ENCODE data around the gene HJURP.
"Not testable (repeated sequence)": the region's sequence is repeated elsewhere in the genome, so short reads cannot be mapped to it uniquely, and the experiment has no call there.

HJURP gene, protein sequence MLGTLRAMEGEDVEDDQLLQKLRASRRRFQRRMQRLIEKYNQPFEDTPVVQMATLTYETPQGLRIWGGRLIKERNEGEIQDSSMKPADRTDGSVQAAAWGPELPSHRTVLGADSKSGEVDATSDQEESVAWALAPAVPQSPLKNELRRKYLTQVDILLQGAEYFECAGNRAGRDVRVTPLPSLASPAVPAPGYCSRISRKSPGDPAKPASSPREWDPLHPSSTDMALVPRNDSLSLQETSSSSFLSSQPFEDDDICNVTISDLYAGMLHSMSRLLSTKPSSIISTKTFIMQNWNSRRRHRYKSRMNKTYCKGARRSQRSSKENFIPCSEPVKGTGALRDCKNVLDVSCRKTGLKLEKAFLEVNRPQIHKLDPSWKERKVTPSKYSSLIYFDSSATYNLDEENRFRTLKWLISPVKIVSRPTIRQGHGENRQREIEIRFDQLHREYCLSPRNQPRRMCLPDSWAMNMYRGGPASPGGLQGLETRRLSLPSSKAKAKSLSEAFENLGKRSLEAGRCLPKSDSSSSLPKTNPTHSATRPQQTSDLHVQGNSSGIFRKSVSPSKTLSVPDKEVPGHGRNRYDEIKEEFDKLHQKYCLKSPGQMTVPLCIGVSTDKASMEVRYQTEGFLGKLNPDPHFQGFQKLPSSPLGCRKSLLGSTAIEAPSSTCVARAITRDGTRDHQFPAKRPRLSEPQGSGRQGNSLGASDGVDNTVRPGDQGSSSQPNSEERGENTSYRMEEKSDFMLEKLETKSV
- long read RNA-seq, donor 1, partial matches to known transcripts = 11 of 14 reads
- long read RNA-seq, donor 1, other reads (novel, unspliced or antisense) = 0 of 14 reads
- long read RNA-seq, donor 2, partial matches to known transcripts = 0 of 1 reads
- long read RNA-seq, donor 2, other reads (novel, unspliced or antisense) = 0 of 1 reads
- long read RNA-seq, donor 3, partial matches to known transcripts = 0 of 1 reads
- long read RNA-seq, donor 3, other reads (novel, unspliced or antisense) = 0 of 1 reads
- long read RNA-seq, donor 4, partial matches to known transcripts = 7 of 9 reads
- long read RNA-seq, donor 4, other reads (novel, unspliced or antisense) = 0 of 9 reads
- long read RNA-seq, donor 5, partial matches to known transcripts = 5 of 7 reads
- long read RNA-seq, donor 5, other reads (novel, unspliced or antisense) = 0 of 7 reads
- long read RNA-seq, donor 6, partial matches to known transcripts = 0 of 3 reads
- long read RNA-seq, donor 6, other reads (novel, unspliced or antisense) = 0 of 3 reads
- long read RNA-seq, donor 7, partial matches to known transcripts = 7 of 13 reads
- long read RNA-seq, donor 7, other reads (novel, unspliced or antisense) = 0 of 13 reads
- long read RNA-seq, donor 8, partial matches to known transcripts = 6 of 12 reads
- long read RNA-seq, donor 8, other reads (novel, unspliced or antisense) = 0 of 12 reads

DNA sequence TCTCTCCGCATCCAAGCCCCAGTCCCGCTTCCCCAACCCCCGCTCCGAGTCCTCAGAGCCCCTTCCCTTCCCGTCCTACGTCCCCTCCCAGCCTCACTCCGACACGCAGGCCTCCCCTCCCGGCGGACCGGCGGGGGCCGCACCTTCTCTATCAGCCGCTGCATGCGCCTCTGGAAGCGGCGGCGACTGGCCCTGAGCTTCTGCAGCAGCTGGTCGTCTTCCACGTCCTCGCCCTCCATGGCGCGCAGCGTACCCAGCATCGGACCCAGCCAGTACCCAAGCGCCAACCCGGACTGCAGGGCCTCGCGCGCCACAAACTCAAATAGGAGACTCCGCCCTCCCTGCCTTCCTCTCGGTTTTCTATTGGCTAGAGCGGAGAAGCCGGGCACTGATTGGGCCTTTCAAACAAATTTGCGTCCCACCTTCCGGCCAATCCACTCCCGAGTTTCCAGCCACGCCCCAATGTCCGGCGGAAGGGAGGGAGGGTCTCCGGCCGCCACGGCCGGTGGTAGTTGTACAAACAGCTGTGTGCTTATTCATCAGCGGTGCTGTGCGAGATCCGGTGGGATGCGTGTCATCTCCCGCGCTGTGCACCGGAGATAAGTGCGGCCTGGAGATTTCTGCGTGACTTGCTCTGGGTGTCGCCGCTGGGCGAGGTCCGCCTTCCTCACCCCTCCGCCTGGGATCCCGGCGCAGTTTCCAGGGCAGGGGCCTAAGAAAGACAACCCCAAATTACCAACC is at the start of gene HJURP:
HJURP (minus strand) TSS at position 295 of the 741 bp plus-strand sequence; CDS start at position 260, 35 bp downstream.
- DNase-seq = peak; percentile 89

DNA sequence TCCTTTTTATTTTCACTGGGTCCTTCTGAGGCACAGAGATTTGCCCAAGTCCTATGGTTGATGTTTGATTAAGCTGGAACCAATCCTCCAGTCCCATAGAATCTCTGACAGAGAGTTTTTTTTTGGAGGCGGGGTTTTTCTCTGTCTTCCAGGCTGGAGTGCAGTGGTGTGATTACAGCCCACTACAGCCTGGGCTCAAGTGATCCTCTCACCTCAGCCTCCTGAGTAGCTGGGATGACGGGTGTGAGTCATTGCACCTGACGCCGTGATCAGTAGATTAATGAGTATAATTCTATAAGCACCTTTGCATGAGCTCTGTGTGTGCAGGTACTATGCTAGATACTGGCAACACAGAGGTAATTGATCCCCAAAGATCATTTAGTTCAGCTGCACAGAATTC is 47.5 kb upstream of the HJURP start:
- DNase-seq = no peak

DNA sequence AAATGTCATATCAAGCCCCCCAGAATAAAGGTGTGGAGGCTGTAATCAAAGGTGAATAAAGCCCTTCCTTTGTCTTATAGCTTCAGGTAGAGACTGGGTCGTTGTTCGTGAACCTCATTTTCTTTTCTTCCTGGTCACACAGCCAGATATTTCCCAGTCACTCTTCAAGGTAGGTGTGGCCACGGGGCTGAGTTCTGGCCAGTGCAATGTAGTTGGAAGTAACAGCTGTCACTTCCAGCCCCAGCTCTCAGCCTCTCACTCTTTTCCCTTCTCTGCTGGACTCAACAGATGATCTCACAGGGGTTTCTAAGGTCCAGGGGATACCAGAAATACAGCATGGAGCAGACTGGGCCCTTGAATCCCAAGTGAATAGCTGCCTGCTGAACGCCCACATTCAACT is 47.0 kb upstream of the HJURP start:
- DNase-seq = no peak

DNA sequence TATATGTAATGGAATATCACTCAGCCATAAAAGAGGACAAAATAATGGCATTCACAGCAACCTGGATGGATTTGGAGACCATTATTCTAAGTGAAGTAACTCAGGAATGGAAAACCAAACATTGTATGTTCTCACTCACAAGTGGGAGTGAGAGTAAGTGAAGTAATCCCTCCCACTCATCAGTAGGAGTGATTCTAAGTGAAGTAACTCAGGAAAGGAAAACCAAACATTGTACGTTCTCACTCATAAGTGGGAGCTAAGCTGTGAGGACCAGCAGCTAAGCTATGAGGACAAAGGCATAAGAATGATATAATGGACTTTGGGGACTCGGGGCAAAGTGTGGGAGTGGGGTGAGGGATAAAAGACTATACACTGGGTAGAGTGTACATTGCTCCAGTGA is 41.9 kb upstream of the HJURP start:
- not testable (repeated sequence) for DNase-seq

DNA sequence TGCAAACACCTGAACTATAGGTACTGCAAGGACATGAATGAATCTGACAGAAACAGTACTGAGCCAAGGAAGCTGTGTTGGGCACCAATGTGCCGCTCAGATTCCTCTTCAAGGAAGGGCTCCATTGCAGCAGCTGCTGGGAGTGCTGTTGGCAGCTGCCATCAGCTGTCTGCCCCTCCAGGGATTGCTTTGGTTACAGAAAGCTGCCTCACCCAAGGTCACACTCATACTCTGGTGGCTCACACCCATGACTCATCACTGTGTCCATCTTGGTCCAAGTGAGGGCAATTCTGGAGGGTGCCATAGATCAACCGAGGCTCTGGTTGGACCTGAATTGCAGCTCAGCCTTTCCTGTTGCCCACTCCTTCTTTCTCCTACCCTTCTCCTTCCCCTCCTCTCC is 38.5 kb upstream of the HJURP start:
- DNase-seq = no peak

DNA sequence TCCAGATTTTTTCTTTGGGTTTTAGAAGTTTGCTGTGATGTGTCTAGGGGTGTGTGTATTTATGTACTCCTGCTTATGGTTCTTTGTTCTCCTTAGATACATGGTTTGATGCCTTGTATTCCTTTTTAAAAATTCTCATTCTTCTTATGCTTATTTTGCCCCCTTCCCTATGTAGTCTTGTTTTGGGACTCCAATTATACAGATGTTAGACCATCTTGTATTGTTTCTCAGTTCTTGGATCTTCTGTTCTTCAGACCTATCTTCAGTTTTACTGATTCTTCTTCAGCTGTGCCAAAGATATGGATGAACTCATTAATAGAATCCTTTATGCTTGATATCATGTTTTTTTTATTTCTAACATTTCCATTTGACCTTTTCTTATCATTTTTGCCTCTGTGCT is 28.0 kb upstream of the HJURP start:
- DNase-seq = no peak

DNA sequence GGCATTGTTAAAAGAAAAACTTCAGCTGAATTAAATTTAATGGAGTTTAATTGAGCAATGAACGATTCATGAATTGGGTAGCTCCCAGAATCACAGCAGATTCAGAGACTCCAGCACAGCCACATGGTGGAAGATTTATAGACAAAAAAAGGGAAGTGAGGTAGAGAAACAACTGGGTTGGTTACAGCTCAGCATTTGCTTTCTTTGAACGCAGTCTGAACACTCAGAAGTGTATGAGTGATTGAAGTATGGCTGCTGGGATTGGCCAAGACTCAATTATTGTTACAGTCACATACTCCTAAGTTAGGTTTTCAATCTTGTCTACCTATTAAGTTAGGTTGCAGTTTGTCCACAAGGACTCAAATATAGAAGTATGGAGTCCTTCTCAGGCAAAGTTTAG is 17.8 kb upstream of the HJURP start:
- DNase-seq = not testable (repeated sequence)

DNA sequence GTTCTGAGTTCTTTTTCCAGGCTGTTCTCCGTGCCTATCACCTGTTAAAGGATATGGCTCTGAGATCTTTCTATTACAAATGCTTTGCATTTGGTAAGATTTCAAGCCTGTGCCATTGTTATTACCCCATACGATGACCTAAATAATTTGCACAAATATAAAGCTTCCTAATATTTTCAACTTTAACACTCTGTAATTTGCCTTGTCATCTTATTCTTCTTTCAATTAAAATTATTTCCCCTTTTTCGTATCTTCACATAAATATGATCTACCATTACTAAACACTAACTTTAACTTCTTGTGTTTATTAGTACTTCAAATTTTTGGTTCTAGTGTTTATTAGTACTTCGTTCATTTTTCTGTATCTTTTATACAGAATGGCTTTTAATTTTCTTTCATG is 17.1 kb upstream of the HJURP start:
- DNase-seq = no peak

DNA sequence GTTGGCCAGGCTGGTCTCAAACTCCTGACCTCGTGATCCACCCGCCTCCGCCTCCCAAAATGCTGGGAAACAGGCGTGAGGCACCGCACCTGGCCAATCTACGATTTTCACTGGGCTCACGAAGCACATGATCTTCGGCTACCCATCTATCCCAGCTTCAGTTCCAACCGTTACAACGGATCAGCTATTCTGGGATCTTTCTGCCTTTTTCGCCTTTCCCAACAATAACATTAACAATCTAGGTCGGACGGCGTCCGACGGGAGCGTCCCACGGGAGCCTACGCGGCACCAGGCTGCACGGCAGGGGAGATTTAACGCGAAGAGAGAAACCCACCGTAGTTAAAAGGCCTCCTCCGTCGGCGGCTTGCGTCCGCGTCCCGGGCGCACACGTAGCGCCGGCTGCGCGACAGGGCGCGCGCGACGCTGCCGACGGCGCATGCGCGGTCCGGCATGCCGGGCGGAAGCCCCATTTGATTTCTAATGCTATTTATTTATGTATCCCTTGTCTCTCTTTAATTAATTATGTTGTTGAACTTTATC is 13.7 kb upstream of the HJURP start, which contains the start of gene MSL3B:
MSL3B (minus strand) TSS at position 394 of the 540 bp plus-strand sequence.
- DNase-seq = peak; percentile 73

DNA sequence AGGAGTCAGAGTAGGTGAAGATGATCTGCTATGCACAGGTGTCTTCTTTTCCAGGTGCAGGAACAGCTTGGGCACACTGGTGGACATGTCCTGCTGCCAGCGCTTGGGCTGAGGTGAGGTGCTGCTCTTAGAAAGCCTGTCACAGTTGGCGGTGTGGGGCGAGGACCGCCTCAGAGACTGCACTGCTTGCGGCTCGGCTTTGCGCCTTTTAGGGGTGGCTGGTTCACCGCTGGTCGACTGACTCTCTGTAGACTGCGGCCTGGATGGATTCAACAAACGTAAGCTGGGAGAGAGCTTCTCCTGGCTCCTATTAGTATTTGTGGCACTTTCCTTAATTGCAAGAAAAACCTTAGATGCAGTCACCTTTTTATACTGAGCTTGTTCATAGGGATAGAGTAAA is 12.1 kb upstream of the HJURP start:
- no peak for DNase-seq

DNA sequence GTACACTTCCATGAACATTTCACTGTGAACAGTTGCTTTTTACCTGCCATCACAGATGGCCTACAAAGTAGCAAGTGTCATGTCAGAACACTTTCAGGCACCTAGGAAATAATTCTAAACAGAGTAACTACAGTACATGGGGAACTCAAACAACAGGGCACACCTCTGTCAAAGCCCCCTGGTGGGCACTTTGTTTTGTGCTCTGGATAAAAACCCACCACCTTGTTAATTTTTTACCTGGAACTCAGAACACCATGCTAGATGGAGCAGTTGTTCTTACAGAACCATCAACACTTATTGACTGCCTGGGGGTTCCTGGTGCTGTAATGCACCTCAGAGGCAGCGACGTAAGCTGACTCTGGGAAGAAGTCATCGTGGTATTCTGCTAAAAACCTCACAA is 11.5 kb upstream of the HJURP start:
- DNase-seq = no peak

DNA sequence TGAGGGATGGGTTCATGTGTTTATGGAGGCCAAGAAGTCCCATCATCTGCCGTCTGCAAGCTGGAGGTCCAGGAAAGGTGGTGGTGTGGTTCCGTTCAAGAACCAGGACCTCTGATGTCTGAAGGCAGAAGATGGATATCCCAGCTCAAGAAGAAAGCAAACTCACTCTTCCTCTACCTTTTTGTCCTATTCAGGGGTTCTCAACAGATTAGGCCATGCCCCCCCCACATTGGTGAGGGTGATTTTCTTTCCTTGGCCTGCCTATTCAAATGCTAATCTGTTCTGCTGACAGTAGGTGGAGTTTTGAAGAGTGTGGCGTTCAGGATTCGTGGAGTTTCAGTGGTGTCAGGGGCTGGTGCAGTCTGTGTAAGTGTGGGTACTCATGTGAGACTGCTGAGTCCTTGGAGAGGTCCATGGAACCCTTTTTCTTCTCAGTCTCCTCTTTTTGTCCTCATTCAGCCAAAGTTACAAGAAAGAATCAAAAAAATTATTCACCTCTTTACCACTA is 8.0 kb upstream of the HJURP start:
- no peak for DNase-seq

DNA sequence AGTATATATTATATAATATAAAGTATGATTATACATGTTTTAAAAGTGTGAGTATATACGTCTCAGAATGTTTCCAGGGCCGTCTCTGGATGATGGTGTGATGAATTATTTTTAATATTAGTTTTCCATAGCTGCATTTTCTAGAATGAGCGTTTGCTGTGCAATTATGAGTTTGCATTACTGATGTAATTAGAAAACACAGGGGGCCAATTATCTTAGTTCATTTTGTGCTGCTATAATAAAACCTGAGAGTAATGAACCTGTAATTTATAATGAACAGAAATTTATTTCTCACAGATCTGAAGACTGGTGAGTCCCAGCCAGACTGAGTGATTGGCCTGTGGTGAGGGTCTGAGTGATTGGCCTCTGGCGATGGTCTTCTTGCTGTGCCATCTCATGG is 4.0 kb upstream of the HJURP start:
- DNase-seq = no peak

DNA sequence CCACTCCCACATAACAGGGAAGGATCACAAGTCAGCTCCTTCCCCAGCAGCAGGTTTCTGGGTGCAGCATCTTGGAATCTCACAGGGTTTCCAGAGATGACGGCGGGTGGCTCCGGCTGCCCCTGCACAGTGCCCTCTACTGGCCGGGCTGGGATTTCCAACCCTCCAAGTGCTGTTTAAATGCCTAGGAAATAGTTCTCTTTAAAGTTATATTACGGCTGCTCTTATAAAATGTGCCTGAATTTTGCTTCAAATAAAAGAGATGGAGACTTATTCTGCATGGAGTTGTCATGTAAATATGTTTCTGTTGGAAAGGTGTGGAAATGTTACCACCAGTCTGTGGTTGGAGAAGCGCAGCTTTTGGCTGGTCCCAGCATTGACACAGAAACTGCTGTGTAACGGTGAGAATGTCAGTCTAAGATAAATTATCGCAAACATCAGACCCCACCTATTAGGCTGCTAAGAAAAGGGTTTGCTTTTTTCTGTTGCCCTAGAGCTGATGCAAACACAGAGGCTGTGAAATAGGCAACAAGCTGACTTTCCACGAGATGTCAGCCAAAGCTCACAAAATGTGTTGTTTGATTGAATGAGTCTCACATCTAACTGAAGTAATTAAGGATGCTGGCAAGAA is 3.3 kb upstream of the HJURP start:
- DNase-seq = no peak

DNA sequence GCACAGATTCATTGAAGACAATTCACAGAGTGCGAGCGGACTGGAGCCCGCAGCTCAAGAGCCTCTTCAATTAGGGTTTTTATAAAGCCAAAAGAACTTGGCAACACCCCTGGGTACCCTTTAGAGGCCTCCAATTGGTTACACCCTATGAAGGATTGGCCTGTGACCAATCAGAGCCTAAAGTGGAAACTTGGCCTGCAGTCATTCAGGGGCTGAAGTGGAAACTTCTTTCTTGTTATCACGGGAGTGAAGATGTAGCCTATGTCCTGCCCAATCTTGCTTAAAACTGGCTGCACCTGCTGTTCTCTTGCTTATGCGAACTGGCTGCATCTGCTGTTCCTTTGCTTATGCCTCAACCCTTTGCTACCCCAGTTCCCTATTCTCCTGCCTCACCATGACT is 1.8 kb upstream of the HJURP start:
- no peak for DNase-seq

DNA sequence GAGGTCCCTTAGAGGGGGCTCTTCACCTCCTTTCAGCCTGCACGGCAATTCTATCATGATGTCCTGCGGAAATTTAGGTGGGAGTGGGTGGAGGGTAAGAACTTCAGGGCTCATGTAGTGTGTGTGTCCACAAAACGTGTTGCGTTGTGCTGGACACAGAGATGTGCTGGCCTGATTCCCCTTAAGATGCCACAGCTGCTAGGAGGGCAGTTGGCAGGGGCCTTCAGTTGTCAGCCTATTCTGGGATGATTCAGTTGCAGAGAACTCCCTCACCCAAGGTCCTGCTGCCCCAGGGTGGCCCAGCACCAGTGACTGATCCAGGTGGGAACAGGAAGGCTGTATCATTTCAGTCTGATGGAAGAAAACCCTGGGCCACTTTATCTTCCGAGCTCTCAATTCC is 1.0 kb upstream of the HJURP start:
- no peak for DNase-seq

DNA sequence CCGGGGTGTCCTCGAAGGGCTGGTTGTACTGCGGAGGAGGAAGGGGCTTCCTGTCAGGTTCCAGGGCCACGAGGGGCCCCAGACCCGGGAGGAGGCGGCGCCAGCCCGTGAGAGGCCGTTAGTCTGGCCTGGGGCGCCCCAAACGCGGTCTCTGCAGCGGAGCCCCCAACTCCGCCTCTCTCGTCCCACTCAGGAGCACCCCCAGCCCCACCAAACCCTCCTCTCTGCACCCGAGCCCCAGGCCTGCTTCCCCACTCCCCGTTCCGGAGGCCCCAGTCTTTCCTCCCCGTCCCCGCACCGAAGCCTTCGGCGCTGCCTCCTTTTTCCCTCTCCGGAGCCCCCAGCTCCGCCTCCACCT is 473 bp downstream of the HJURP start:
- no peak for DNase-seq

DNA sequence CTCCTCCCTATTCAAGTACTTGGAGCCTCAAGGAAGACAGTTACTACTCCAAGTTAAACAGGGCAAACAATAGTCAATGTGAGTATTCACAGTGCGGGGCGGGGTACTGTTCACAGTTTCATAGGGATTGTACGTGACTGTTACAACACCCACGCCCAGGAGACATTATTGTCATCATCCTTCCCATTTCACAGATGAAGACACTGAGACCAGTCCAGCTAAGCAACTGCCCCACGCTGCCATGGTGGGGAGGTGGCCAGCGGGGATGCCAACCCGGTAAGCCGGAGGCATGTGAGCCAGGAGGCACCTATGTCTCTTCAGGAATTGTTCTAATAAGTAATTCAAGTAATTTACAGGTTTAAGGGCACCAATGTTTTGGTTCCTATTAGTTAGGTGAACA is 982 bp downstream of the HJURP start:
- DNase-seq = no peak

DNA sequence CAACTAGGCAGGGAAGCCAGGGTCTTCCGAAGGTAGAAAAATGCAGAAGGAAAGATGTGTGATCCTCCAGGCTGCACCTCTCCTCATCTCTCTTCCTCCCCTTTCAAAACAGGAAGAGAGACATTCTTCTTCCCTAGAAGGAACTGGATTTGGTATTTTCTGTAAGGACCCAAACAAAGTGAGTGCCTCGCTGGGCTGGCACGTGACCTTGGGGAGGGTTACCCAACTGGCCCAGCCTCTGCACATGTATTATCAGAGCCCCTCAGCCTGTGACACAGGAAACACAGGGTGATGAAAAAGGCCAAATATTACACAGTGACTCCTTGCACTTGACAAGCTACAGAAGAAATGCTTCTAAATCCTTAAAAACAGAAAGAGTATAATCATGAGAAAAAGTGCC is 2.3 kb downstream of the HJURP start:
- DNase-seq = no peak

DNA sequence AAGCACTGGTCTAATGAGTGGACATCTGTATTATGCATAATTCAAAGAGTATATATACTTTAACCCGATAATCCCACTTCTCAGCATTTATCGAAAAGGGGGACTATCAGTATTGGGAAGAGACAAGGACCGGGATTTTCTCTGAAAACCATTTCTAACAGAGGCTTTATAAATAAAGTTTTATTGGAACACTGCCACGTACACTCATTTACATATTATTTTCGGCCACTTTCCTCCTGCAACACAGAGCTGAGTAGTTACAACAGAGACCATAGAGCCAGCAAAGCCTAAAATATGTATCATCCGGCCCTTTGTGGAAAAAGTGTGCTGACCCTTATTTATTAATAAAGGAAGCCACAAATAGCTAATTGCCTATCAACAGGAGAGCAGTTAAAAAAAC is 3.2 kb downstream of the HJURP start:
- no peak for DNase-seq

DNA sequence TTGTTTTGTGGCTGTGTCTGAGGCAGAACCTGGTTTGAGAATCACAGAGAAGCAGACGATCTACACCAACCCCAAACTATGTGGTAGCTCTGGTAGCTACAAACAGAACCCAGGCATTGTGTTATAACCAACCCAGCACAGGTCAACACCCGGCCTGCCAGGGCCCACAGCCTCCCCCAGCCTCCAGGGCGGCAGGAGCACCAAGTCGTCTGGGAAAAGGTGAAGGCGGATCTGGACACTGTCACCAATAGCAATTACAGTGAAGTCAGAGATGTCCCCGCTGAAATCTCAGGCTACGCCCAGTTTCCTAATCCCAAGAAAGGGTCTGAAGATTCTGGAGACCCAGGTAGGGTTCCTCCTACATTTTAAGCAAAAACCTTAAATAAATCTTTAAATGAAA is 3.6 kb downstream of the HJURP start:
- no peak for DNase-seq
